HuH-7 (cell line): ENCODE data around the gene ZMYND8.
"Not testable (repeated sequence)": the region's sequence is repeated elsewhere in the genome, so short reads cannot be mapped to it uniquely, and the experiment has no call there.

Experiments used
- DNase-seq: peaks from one replicate; pipeline ENCODE4 v3.0.0; 2011; ENCODE audit warnings: low spot score

The ZMYND8 gene

GRCh38 chr20:47286681-47287080 is 69.8 kb downstream of the ZMYND8 start:
- no peak for DNase-seq

DNA sequence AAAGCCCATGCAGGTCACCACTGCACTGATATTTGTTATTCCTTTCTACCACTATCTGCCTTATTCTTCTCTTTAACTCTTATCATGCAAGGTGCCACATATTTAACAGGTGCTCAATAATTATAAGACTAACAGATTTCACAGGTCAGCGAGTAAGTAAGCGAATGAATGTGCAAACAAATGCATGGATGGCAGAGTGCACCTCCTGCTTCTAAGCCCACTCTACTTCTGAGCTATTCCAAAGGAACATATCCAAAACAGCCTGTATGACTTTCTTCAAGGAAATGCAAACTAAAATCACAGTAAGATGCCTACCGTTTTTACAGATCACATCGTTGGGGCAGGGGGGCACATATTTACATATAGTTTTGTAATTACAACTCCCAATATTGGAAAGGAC is 71.3 kb downstream of the ZMYND8 start:
- no peak for DNase-seq

DNA sequence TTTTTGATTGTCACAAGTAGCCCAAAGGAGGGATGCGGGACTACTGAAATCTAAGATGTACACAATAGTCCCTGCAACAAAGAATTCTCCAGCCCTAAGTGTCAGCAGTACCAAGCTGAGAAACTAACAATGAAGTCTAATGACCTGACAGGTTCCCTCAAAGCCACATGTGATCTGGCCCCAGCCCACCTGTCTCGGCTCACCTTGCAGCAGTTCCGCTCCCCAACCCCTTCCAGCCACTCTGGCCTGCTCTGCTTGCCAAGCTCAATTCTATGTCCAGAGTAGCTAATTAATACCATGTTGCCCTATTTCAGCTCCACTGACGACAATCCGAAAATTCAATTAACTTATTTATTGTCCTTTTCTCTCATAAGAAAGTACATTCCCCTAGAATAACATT is 72.1 kb downstream of the ZMYND8 start:
- no peak for DNase-seq

- DNase-seq: no peak
These were observed 73.1 kb downstream of the ZMYND8 start for GRCh38 chr20:47283411-47283810.

DNA sequence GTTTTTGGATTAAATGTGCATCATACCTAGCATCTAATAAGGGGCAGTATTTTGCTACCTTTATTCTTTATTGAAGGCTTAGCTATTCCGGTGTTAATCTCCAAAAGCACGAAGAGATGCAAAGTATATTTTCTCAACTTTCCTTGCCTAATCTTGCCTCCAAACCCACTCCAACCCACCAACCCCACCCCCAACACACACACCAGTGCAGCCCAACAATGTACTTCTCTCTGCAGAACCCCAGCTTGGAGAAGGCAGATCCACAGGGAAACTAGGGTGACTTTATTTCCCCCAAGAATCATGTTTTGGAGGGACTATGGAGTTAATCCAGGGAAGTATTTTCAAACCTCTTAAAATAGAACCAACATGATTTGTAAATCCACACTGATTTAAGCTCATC is 73.6 kb downstream of the ZMYND8 start:
- no peak for DNase-seq

DNA sequence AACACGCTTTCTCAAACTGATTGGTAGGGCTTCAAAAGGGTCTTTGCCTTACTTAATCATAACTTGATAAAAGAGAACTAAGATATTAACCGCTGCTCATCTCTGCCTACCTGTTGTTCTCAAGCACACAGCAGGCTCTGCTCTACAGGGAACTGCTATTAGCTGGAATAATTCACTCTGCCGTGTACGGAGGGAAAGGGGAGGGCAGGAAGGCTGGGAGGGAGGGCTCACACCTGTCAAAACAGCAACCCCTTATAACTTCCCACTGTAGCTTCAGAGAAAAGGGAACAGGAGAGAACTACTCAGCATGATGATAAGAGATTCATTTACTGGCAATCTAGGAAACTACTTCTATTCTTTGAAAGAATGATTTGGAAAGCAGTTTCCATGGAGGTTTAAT is 75.1 kb downstream of the ZMYND8 start:
- no peak for DNase-seq

DNA sequence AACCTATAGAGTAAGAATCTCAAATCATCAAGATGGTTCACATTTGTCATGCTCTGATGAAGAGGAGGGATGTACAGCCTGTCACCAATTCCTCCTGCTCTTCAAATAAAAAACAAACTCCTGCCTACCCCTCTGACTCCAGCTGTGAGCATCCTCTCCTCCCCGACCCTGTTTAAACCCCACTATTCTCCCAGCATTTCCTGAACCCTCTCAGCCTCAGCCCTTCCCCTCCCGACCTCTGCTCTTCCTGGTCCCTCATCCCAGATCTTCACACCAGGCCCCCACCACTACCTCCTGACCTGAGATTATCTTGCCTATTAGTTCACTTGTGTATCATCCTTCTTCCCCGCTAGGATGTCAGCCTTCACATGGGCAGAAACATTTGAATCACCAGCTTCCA is 75.8 kb downstream of the ZMYND8 start:
- DNase-seq: no peak

DNA sequence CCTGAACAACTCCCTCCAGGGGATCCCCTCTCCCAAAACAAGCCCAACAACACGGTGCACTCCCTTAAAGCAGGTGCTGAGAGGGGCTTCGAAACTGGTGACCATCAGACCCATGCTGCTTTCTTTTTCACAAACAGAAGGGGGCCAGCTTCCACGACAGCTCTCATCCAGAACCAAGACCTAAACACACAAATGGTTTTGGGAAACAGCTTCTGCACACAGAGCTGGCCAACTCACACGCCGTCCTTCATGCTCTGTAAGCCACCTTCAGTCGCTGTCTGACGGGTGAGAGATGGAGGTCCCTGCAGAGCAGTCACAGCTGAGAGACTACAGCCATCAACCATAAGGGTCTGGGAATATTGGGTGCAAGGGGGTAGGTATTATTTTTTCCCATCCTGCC is 76.3 kb downstream of the ZMYND8 start:
- no peak for DNase-seq

GRCh38 chr20:47278907-47279348 is 77.6 kb downstream of the ZMYND8 start:
- no peak for DNase-seq

DNA sequence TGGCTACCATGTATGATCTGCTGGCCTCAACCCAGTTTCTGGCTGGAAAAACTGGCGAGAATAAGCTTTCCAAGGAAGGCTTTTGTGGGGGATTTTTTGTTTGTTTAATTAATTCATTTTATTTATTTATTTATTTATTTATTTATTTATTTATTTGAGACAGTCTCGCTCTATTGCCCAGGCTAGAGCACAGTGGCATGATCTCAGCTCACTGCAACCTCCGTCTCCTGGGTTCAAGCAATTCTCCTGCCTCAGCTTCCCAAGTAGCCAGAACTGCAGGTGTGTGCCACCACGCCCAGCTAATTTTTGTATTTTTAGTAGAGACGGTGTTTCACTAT is 79.0 kb downstream of the ZMYND8 start:
- not testable (repeated sequence) for DNase-seq

DNA sequence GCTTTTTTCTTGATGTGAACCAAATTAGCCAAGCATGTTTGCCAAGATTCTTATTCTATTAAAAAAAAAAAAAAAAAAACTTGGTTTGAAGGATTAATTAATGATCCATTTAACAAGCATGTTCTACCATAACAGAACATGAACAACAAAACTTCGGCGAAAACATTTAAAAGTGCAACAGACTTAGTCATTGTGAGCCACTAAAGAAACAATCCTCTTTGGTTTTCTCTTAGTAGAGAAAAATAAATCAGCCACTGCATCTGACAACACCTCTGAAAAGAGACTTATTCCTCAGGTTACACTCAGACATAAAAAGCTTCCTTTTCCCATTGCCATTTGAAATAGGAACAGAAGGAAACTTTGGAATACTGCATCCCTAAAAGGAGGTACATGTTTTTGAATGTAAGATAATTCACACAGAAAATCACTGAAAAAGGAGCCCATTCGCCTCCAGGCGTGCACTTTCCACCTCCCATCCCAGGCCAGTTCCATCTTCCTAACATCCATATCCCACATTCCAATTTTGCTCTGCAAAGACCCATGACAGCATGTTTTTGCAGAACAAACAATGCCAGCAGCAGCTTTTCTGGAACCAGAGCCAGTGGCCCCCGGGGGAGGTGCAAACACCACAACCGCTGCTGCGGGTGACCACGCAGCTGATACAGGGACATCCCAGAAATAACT is 79.5 kb downstream of the ZMYND8 start:
- no peak for DNase-seq

DNA sequence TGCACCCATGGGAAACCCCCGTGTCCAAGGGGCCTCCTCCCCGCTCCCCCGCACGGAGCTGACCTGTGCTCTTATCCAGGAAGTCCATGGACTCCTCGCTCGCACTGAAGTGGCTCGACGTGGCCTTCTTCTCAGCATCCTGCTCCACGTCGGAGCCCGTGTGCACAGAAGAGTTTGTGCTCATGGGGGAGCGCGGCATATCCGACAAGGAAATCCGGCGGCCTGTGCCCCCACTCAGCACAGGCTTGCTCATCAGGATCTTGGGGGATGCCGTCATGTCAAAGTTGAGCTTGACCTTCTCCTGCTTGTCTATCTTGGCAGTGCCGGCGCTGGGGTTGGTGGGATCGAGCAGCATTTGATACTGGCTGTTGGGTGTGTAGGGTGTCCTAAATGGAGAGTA is 80.2 kb downstream of the ZMYND8 start:
- DNase-seq: no peak

- no peak for DNase-seq
These were observed 81.0 kb downstream of the ZMYND8 start for GRCh38 chr20:47275548-47275947.

- no peak for DNase-seq
These were observed 81.9 kb downstream of the ZMYND8 start for GRCh38 chr20:47274401-47275108.

GRCh38 chr20:47273591-47274235 is 82.8 kb downstream of the ZMYND8 start:
- no peak for DNase-seq

- peak; percentile 63 for DNase-seq
These were observed 83.5 kb downstream of the ZMYND8 start for GRCh38 chr20:47272893-47273590.

GRCh38 chr20:47271046-47271615 is 85.4 kb downstream of the ZMYND8 start:
- no peak for DNase-seq

DNA sequence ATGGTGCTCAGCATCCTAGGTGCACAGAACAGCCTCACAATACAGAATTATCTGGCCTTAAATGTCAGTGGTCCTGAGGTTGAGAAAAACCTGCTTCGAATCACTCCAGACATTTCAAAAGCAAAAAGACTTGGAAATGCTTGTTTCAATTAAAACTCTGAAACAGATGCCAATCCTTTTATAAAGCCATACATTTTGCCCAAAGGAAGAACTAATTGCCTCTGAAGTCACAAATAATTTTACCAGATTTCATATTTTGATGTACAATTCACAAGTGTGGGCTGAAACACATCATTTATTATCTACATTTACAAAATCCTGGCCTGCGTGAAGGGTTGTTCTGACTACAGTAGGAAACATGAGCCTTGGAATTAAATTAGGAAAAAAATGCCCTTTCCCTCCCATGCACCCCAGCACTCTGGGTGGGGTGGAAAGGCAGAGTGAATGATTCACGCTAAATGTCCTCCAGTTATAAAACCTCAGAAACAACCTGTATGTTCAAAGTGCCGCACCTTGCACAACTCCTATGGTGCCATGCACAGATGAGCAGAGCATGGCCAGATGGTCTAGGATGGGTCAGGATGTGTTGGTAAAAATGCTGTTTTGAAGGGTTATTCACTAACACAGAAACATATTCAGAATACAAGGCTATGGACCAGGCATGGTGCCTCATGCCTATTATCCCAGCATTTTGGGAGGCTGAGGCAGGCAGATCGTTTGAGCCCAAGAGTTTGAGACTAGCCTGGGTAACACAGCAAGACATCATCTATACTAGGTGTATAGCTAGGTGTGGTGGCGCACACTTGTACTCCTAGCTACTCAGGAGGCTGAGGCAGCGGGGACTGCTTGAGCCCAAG is 87.0 kb downstream of the ZMYND8 start:
- no peak for DNase-seq

- no peak for DNase-seq
These were observed 88.9 kb downstream of the ZMYND8 start for GRCh38 chr20:47267621-47268020.

- no peak for DNase-seq
These were observed 89.5 kb downstream of the ZMYND8 start for GRCh38 chr20:47266847-47267515.

GRCh38 chr20:47265984-47266383 is 90.5 kb downstream of the ZMYND8 start:
- no peak for DNase-seq
